GM21576 (cell line): Measurements from ENCODE around the gene HYAL3.
A peak's percentile ranks its signal among the peaks of the same experiment; 100 is the strongest.
"Not testable (repeated sequence)": the region's sequence is repeated elsewhere in the genome, so short reads cannot be mapped to it uniquely, and the experiment has no call there.

Experiments used
- ATAC-seq: cut with Tn5 transposase; IDR thresholded peaks from one replicate; pipeline ENCODE4 v1.9.1; 2021; ENCODE audit warnings: mild to moderate bottlenecking, moderate library complexity; ENCODE audit not compliant: unreplicated experiment

The HYAL3 gene

GRCh38 chr3:50260027-50260941, 38.9 kb downstream of the HYAL3 start:
- peak; percentile 87 for ATAC-seq

- ATAC-seq = peak; percentile 24
Observed at GRCh38 chr3:50259432-50260026, 39.7 kb downstream of the HYAL3 start.

GRCh38 chr3:50258979-50259378, 40.2 kb downstream of the HYAL3 start:
- no peak for ATAC-seq

- ATAC-seq = no peak
Observed at GRCh38 chr3:50258029-50258680, 41.0 kb downstream of the HYAL3 start.

GRCh38 chr3:50256978-50257890, 42.0 kb downstream of the HYAL3 start:
- ATAC-seq = no peak

- no peak for ATAC-seq
Observed at GRCh38 chr3:50255251-50255615, 44.0 kb downstream of the HYAL3 start.

- no peak for ATAC-seq
Observed at GRCh38 chr3:50254577-50255250, 44.5 kb downstream of the HYAL3 start.

- ATAC-seq = no peak
Observed at GRCh38 chr3:50251220-50251619, 48.0 kb downstream of the HYAL3 start.

- no peak for ATAC-seq
Observed at GRCh38 chr3:50250514-50250913, 48.7 kb downstream of the HYAL3 start.

- no peak for ATAC-seq
Observed at GRCh38 chr3:50249457-50249856, 49.7 kb downstream of the HYAL3 start.

- ATAC-seq = no peak
Observed at GRCh38 chr3:50248387-50248786, 50.8 kb downstream of the HYAL3 start.

- peak; percentile 46 for ATAC-seq
Observed at GRCh38 chr3:50246517-50246954, 52.7 kb downstream of the HYAL3 start.

GRCh38 chr3:50245831-50246516, 53.2 kb downstream of the HYAL3 start:
- peak; percentile 53 for ATAC-seq

- no peak for ATAC-seq
Observed at GRCh38 chr3:50245251-50245745, 53.9 kb downstream of the HYAL3 start.

GRCh38 chr3:50244813-50245212, 54.4 kb downstream of the HYAL3 start:
- not testable (repeated sequence) for ATAC-seq

- ATAC-seq = no peak
Observed at GRCh38 chr3:50243543-50243895, 55.7 kb downstream of the HYAL3 start.

GRCh38 chr3:50242851-50243542, 56.2 kb downstream of the HYAL3 start:
- ATAC-seq = no peak
